OCI-LY1 (cell line): ENCODE results near the gene MLLT1.

Source experiments
- H2AFZ ChIP-seq: fragments of 200-600 bp; sonication (generic), shearing (Covaris generic); 2 replicates; pipeline ENCODE4 v1.6.0; 2014; ENCODE audit warnings: antibody characterized with exemption, mild to moderate bottlenecking, low read length
- H3F3A ChIP-seq: fragments of 200-600 bp; sonication (generic), shearing (Covaris generic); 2 replicates; pipeline ENCODE4 v1.6.0; 2014; ENCODE audit warnings: mild to moderate bottlenecking, antibody characterized with exemption, low read length, moderate library complexity; ENCODE audit not compliant: insufficient read depth
- H3K27ac ChIP-seq: fragments of 200-600 bp; sonication (generic); 2 replicates; pipeline ENCODE4 v1.5.1; 2014; ENCODE audit warnings: low read length, mixed run types, mild to moderate bottlenecking, low read depth; ENCODE audit not compliant: poor library complexity, severe bottlenecking
- H3K27me3 ChIP-seq: fragments of 200-600 bp; sonication (generic); 2 replicates; pipeline ENCODE4 v1.6.0; 2014; ENCODE audit warnings: antibody characterized with exemption, mild to moderate bottlenecking, low read length, moderate library complexity; ENCODE audit not compliant: insufficient read depth
- H3K36me3 ChIP-seq: fragments of 200-600 bp; sonication (generic); 2 replicates; pipeline ENCODE4 v1.6.1; 2014; ENCODE audit warnings: mild to moderate bottlenecking, antibody characterized with exemption, low read length, moderate library complexity, mixed read lengths; ENCODE audit not compliant: insufficient read depth
- H3K4me1 ChIP-seq: fragments of 200-600 bp; sonication (generic); 2 replicates; pipeline ENCODE4 v1.5.1; 2014; ENCODE audit warnings: mild to moderate bottlenecking, low read length, moderate library complexity; ENCODE audit not compliant: insufficient read depth, severe bottlenecking
- H3K4me2 ChIP-seq: fragments of 200-600 bp; sonication (generic), shearing (Covaris generic); 2 replicates; pipeline ENCODE4 v1.6.1; 2014; ENCODE audit warnings: low read length
- H3K4me3 ChIP-seq: fragments of 200-600 bp; sonication (generic); 2 replicates; pipeline ENCODE4 v1.5.1; 2014; ENCODE audit warnings: low read length, low read depth, mild to moderate bottlenecking, mixed read lengths; ENCODE audit not compliant: poor library complexity, severe bottlenecking
- H3K79me2 ChIP-seq: fragments of 200-600 bp; shearing (Covaris generic); 2 replicates; pipeline ENCODE4 v1.6.1; 2016; ENCODE audit warnings: mixed run types, low read length, mixed read lengths; ENCODE audit not compliant: insufficient read depth
- H3K9ac ChIP-seq: fragments of 200-600 bp; sonication (generic), shearing (Covaris generic); 2 replicates; pipeline ENCODE4 v1.6.1; 2014; ENCODE audit warnings: mild to moderate bottlenecking, low read length, mixed read lengths
- H3K9me2 ChIP-seq: fragments of 200-600 bp; sonication (generic), shearing (Covaris generic); 2 replicates; pipeline ENCODE4 v1.6.1; 2014; ENCODE audit warnings: low read depth, mild to moderate bottlenecking, low read length, mixed read lengths
- H3K9me3 ChIP-seq: fragments of 200-600 bp; shearing (Covaris generic); 2 replicates; pipeline ENCODE4 v1.6.1; 2014; ENCODE audit warnings: low read length, mixed read lengths
- H4K20me1 ChIP-seq: fragments of 200-600 bp; sonication (generic), shearing (Covaris generic); 2 replicates; pipeline ENCODE4 v1.6.0; 2016; ENCODE audit warnings: mild to moderate bottlenecking, low read length; ENCODE audit not compliant: insufficient read depth
- EZH2 ChIP-seq: fragments of 200-600 bp; sonication (generic), shearing (Covaris generic); IDR thresholded peaks from 2 replicates; pipeline ENCODE4 v1.8.0; 2017; ENCODE audit warnings: borderline replicate concordance, mixed run types, mild to moderate bottlenecking, antibody characterized with exemption, low read length, moderate library complexity, mixed read lengths
- TF ChIP-seq, protein P1 (sequence below): fragments of 200-600 bp; sonication (generic), shearing (Covaris generic); IDR thresholded peaks from 2 replicates; pipeline ENCODE4 v1.5.1; 2017; ENCODE audit warnings: mild to moderate bottlenecking, antibody characterized with exemption, low read length, moderate library complexity, mixed read lengths

The MLLT1 gene

DNA sequence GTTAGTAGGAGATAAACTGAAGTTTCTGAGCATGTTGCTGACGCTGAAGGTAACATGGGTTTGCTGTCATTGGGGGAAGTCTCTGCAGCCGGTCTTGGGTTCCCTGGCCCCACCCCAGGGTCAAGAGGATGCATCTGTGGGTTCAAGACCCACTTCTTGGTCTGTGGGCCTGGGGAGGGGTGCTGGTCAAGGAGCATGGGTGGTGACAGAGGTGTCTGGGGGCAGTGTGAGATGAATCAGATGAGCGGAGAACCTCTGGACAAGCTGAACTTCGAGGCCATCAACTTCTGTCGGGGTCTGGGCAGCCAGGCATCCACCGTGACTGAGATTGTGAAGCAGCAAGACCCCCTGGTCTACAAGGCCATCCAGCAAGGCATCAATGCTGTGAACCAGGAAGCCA is 92.4 kb downstream of the MLLT1 start:
- Histone ChIP-seq H3K4me2 (no peak overlapping the region), H3K27ac (no peak overlapping the region), H3K36me3 (peaks cover 8% of the 10 kb centered on the region; the same call in 1 of the 2 replicates), H3K9ac (no peak overlapping the region), H3F3A (no peaks in the 10 kb centered on the region), H4K20me1 (no peaks in the 10 kb centered on the region), H3K27me3 (no peaks in the 10 kb centered on the region; the same call in 1 of the 2 replicates), H3K9me2 (no peaks in the 10 kb centered on the region), H3K9me3 (peaks cover 13% of the 10 kb centered on the region; the same call in 1 of the 2 replicates), H2AFZ (no peak overlapping the region), H3K4me3 (no peak overlapping the region), H3K79me2 (no peaks in the 10 kb centered on the region), H3K4me1 (no peaks in the 10 kb centered on the region)
- TF ChIP-seq EZH2, result no peak
- TF ChIP-seq, protein P1, sequence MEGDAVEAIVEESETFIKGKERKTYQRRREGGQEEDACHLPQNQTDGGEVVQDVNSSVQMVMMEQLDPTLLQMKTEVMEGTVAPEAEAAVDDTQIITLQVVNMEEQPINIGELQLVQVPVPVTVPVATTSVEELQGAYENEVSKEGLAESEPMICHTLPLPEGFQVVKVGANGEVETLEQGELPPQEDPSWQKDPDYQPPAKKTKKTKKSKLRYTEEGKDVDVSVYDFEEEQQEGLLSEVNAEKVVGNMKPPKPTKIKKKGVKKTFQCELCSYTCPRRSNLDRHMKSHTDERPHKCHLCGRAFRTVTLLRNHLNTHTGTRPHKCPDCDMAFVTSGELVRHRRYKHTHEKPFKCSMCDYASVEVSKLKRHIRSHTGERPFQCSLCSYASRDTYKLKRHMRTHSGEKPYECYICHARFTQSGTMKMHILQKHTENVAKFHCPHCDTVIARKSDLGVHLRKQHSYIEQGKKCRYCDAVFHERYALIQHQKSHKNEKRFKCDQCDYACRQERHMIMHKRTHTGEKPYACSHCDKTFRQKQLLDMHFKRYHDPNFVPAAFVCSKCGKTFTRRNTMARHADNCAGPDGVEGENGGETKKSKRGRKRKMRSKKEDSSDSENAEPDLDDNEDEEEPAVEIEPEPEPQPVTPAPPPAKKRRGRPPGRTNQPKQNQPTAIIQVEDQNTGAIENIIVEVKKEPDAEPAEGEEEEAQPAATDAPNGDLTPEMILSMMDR, result no peak

DNA sequence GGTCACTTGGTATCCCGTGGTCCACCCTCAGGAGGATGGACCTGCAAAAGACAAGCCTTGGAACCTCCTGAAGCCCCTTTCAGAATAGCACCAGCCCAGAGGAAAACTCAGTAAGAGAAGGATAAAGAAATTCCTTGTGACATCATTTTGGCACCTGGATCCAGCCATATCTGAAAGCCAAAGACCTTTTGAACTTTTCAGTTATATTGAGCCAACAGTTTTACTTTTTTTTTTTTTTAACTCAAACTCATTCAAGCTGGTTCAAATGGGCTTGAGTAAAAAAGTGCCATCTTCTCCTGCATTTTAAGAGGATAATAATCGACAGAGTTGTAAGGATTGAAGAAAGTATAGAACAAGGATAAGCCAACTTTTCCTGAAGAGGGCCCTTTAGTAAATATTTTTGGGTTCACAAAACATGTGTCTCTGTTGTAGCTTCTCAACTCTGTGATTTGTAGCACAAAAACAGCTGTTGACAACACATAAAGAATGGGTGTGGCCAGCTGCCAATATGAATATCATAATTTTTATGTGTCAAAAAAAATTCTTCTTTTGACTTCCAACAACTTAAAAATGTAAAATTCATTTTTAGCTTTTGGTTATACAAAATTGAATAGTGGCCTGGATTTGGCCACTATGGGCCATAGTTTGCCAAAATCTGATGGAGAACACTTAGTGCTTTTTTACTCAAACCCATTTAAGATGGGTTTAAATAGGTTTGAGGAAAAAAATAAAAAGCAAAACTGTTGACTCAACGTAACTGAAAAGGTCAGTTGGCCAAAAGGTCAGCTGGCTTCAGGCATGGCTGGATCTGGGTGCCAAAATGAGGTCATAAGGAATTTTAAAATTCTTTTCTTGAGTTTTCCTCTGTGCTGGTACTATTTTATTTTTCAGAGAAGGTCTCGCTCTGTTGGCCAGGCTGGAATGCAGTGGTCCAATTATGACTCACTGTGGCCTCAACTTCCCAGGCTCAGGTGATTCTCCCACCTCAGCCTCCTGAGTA is 93.6 kb downstream of the MLLT1 start:
- TF ChIP-seq EZH2, result no peak
- TF ChIP-seq, protein P1, result no peak
- Histone ChIP-seq H3F3A (no peaks in the 10 kb centered on the region), H4K20me1 (no peaks in the 10 kb centered on the region), H3K79me2 (no peaks in the 10 kb centered on the region), H2AFZ (no peak overlapping the region), H3K27ac (no peak overlapping the region), H3K4me2 (no peak overlapping the region), H3K9me2 (no peaks in the 10 kb centered on the region), H3K27me3 (no peaks in the 10 kb centered on the region; the same call in 1 of the 2 replicates), H3K4me3 (no peak overlapping the region), H3K4me1 (no peaks in the 10 kb centered on the region), H3K36me3 (0 out of 2 replicates have a peak, but pooled peaks cover 2% of the 10 kb centered on the region), H3K9ac (no peak overlapping the region), H3K9me3 (peaks cover 7% of the 10 kb centered on the region; the same call in 1 of the 2 replicates)

DNA sequence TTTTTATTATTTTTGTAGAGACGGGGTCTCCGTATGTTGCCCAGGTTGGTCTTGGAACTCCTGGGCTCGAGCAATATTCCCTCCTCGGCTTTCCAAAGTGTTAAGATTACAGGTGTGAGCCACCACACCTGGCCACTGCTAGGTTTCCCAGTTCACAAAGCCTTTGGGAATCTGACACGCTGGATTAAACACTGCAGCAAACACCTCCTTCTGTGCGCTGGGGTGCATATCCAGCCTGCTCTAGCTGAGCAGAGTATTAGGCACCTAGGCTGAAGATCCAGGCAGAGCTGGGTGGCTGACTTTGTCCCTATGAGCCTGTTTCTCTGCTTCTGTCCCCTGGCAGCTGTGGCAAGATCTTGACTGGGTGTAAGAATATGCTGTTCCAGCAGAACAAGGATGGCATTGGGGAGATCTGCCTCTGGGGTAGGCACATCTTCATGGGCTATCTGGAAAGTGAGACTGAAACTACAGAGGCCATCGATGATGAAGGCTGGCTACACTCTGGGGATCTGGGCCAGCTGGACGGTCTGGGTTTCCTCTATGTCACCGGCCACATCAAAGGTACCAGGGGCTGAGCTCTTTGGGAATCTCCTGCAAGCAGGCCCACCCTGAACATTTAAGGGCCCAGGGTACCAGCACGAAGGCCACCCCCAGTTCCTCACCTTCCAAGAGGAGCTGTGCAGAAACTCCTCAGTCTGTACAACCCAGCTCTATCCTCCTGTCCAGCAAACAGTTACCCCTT is 94.5 kb downstream of the MLLT1 start:
- H3K27me3 ChIP-seq, result no peaks in the 10 kb centered on the region; the same call in 1 of the 2 replicates
- H3K36me3 ChIP-seq, result no peaks in the 10 kb centered on the region
- peaks cover 4% of the 10 kb centered on the region; the same call in 1 of the 2 replicates for H3K9me3 ChIP-seq
- H4K20me1 ChIP-seq, result no peaks in the 10 kb centered on the region
- H2AFZ ChIP-seq, result no peak overlapping the region
- H3K4me2 ChIP-seq, result no peak overlapping the region
- no peaks in the 10 kb centered on the region for H3F3A ChIP-seq
- H3K4me1 ChIP-seq, result no peaks in the 10 kb centered on the region
- H3K9ac ChIP-seq, result no peak overlapping the region
- H3K27ac ChIP-seq, result no peak overlapping the region
- no peaks in the 10 kb centered on the region for H3K9me2 ChIP-seq
- TF ChIP-seq EZH2, result no peak
- TF ChIP-seq, protein P1, result no peak
- no peaks in the 10 kb centered on the region for H3K79me2 ChIP-seq
- H3K4me3 ChIP-seq, result no peak overlapping the region
